Measurements from ENCODE around the gene NLRC4.

DNA sequence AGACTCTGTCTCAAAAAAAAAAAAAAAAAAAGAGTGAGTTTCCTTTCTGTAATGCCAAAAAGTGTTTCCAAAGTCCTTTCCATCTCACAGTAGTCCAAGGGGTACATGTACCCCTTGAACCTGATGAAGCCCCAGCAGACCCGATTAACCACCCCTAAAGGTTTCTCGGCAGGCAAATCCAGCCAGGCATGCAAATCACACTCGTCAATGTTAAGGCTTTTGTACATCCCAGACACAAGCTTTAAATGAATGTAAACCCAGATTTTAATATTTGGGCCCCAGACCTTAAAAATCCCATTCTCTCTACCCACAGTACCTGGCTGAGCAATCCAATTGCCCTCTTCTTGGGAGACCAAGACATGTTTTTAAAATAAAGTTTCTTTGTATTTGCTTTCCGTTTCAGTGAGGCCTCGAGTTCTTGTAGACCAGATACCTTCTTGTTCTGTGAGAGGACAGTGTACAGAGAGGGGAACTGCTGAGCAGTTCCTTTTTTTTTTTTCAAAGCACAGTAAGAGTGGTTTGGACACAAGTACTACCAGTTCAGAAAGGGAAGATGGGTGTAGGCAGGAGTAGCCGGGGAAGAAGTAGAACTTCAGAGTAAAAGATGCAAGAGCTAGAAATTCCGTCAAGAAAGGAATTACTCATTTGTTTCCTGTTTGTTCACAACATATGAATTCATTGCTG, at the start of gene NLRC4:
- TF ChIP-seq CTCF (conservative IDR thresholded peaks at IDR 0.05 in 1 of 2, IDR thresholded peaks at IDR 0.05 in 1 of 2; ENCODE audit: extremely low read depth in 1 of 2, insufficient read depth in 1 of 2, low read depth in 1 of 2, low read length in 2 of 2) (no peak), EZH2 (IDR thresholded peaks at IDR 0.05; ENCODE audit: borderline replicate concordance, low read length) (no peak)

Measured in mammary epithelial cell (primary cell).